GM12865 (cell line): ENCODE data around the gene VARS1.
"Not testable (repeated sequence)": the region's sequence is repeated elsewhere in the genome, so short reads cannot be mapped to it uniquely, and the experiment has no call there.

Experiments
- DNase-seq: peaks from one replicate; pipeline ENCODE4 v3.0.0; 2010; ENCODE audit warnings: low read depth
- H3K4me3 ChIP-seq: 2 replicates; pipeline ENCODE4 v1.5.1; 2011; ENCODE audit warnings: mild to moderate bottlenecking, low read depth, low read length, control low read depth
- CTCF ChIP-seq: IDR thresholded peaks from 2 replicates; pipeline ENCODE4 v1.5.1; 2011; ENCODE audit warnings: low read length, control low read depth, low read depth, inconsistent platforms; ENCODE audit not compliant: insufficient read depth; ENCODE audit errors: missing control alignments

VARS1 gene

GRCh38 chr6:31829633-31830283, 34.2 kb upstream of the VARS1 start:
- H3K4me3 ChIP-seq, result peak overlapping the region; percentile 83
- DNase-seq, result peak; percentile 45

GRCh38 chr6:31827286-31828079, 31.9 kb upstream of the VARS1 start, which contains the start of gene HSPA1B:
HSPA1B (plus strand) TSS chr6:31827738; CDS start chr6:31827951, 213 bp downstream.
- peak; percentile 99 for DNase-seq
- no peak for TF ChIP-seq CTCF
- peak within 1 kb of the TSS; percentile 78 for H3K4me3 ChIP-seq

More at GRCh38 chr6:31829633-31830283, 34.2 kb upstream of the VARS1 start:
- TF ChIP-seq CTCF, result peak; percentile 18

GRCh38 chr6:31826793-31827285, 31.3 kb upstream of the VARS1 start:
- DNase-seq, result peak; percentile 84
- TF ChIP-seq CTCF, result no peak
- peak overlapping the region; percentile 78 for H3K4me3 ChIP-seq

- no peak for DNase-seq
- no peak overlapping the region for H3K4me3 ChIP-seq
- no peak for TF ChIP-seq CTCF
Measured at GRCh38 chr6:31825553-31825952, 30.0 kb upstream of the VARS1 start.

GRCh38 chr6:31823592-31824196, 28.1 kb upstream of the VARS1 start:
- DNase-seq, result not testable (repeated sequence)

GRCh38 chr6:31822036-31822821, 26.7 kb upstream of the VARS1 start:
- no peak for TF ChIP-seq CTCF
- peak; percentile 73 for DNase-seq
- peak overlapping the region; percentile 91 for H3K4me3 ChIP-seq

More at GRCh38 chr6:31823592-31824196, 28.1 kb upstream of the VARS1 start:
- not testable (repeated sequence) for H3K4me3 ChIP-seq
